A673 (cell line): ENCODE data around the gene CAMK1D.

Experiments used
- CTCF ChIP-seq: fragments of 300-800, 200-600 bp; sonication (generic); conservative IDR thresholded peaks from 2 replicates; pipeline ENCODE4 v1.5.1; 2017; ENCODE audit warnings: low read depth, mild to moderate bottlenecking, antibody characterized with exemption, low read length, moderate library complexity, mixed read lengths
- EZH2 ChIP-seq: fragments of 200-600 bp; sonication (generic); IDR thresholded peaks from 2 replicates; pipeline ENCODE4 v1.6.1; 2017; ENCODE audit warnings: borderline replicate concordance, low read depth, mild to moderate bottlenecking, mixed read lengths, antibody characterized with exemption, low read length; ENCODE audit not compliant: poor library complexity, severe bottlenecking

GRCh38 chr10:12841826-12842225 is 492.5 kb downstream of the CAMK1D start:
- TF ChIP-seq CTCF, result no peak
- TF ChIP-seq EZH2, result no peak
